AG10803 (cell line): ENCODE data around the gene DOK6.
"Not testable (repeated sequence)": the region's sequence is repeated elsewhere in the genome, so short reads cannot be mapped to it uniquely, and the experiment has no call there.

Source experiments
- DNase-seq: peaks from one replicate; pipeline ENCODE4 v3.0.0; 2010; ENCODE audit warnings: low read depth
- H3K4me3 ChIP-seq: 2 replicates; pipeline ENCODE4 v1.5.1; 2011; ENCODE audit warnings: mild to moderate bottlenecking, low read length, control low read depth
- CTCF ChIP-seq: conservative IDR thresholded peaks from 2 replicates; pipeline ENCODE4 v1.5.1; 2011; ENCODE audit warnings: mild to moderate bottlenecking, low read length, control low read depth, inconsistent platforms

The DOK6 gene

GRCh38 chr18:69853051-69853450 lies 452.4 kb downstream of the DOK6 start:
- TF ChIP-seq CTCF, result no peak
- DNase-seq, result no peak
- no peak overlapping the region for H3K4me3 ChIP-seq

- DNase-seq, result no peak
Measured at GRCh38 chr18:69854455-69854854, 453.8 kb downstream of the DOK6 start.

GRCh38 chr18:69858897-69859296 lies 458.2 kb downstream of the DOK6 start:
- TF ChIP-seq CTCF, result no peak
- H3K4me3 ChIP-seq, result no peak overlapping the region
- no peak for DNase-seq

More at GRCh38 chr18:69854455-69854854, 453.8 kb downstream of the DOK6 start:
- TF ChIP-seq CTCF, result no peak
- no peak overlapping the region for H3K4me3 ChIP-seq

GRCh38 chr18:69864802-69865201 lies 464.1 kb downstream of the DOK6 start:
- DNase-seq, H3K4me3 ChIP-seq: not testable (repeated sequence)

GRCh38 chr18:69865776-69866175 lies 465.1 kb downstream of the DOK6 start:
- peak; percentile 83 for DNase-seq
- no peak for TF ChIP-seq CTCF
- no peak overlapping the region for H3K4me3 ChIP-seq

GRCh38 chr18:69866212-69866611 lies 465.5 kb downstream of the DOK6 start:
- no peak overlapping the region for H3K4me3 ChIP-seq
- DNase-seq, result no peak
- no peak for TF ChIP-seq CTCF

- no peak for DNase-seq
- TF ChIP-seq CTCF, result no peak
- H3K4me3 ChIP-seq, result no peak overlapping the region
Measured at GRCh38 chr18:69870736-69871135, 470.0 kb downstream of the DOK6 start.

- TF ChIP-seq CTCF, result no peak
- no peak for DNase-seq
- no peak overlapping the region for H3K4me3 ChIP-seq
Measured at GRCh38 chr18:69871363-69871762, 470.7 kb downstream of the DOK6 start.
